ENCODE results near the gene ATOH1. TPM values are rescaled to one million over a fixed set of nuclear protein-coding genes. Genes with fewer than 3 reads are reported as not detected.

The ATOH1 gene
- not detected in 2 replicates for total RNA-seq

GRCh38 chr4:93828332-93828994 lies at the start of gene ATOH1:
Gene ATOH1 (plus strand): TSS chr4:93828753. CDS start chr4:93828927, 174 bp downstream.

Data from pericardium fibroblast (primary cell).